HG03378 (cell line): ENCODE data around the gene ARL2BP.

ENCODE experiments used
- ATAC-seq: cut with Tn5 transposase; IDR thresholded peaks from one replicate; pipeline ENCODE4 v1.9.1; 2021; ENCODE audit warnings: mild to moderate bottlenecking, moderate library complexity; ENCODE audit not compliant: unreplicated experiment

Gene ARL2BP

GRCh38 chr16:57281791-57282190, 36.7 kb downstream of the ARL2BP start:
- ATAC-seq, result no peak

DNA sequence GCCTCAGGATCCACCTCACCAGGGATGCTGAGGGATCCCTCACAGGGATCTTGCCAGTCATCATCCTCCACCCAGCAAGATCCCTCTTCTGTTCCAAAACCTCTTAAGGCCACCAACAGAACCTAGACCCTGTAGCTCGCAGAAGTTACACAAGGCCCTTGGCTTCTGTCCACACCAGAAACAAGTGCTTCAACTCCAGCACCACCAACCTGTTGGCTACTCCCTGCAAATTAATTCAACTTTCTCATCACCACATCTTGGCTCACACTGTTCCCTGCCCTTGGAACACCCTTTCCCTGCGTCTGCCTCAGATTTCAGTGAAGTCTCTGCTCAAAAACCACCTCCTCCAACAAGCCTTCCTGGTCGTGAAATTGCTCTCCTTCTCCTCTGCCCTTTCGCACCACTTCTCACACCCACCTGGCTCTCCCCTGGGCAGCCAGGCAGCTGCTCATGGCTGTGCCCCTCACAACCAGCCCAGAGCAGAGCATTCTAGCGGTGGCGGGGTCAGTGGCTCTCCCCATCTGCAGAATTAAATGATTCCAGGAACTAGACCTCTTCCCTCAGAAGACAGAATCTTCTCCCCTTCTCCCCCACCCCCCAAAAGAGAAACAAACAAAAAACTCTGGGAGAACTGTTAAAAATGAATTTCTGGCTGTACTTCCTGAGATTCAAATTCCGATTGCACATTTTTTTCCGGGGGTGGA, 37.6 kb downstream of the ARL2BP start:
- ATAC-seq, result no peak

- no peak for ATAC-seq
Observed at GRCh38 chr16:57283214-57283958, 38.3 kb downstream of the ARL2BP start.

DNA sequence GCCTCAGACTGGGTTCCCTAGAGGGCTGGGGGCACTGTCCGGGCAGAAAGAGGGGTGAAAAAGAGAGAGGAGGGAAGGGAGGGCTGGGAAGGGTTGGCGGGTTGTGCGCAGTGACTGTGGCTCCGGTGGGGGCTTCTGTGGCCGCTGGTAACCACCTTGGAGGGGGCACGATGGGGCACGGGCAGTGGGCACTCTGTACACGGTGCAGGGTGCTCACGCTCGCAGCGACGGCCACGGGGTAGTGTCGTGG, 38.8 kb downstream of the ARL2BP start:
- ATAC-seq, result no peak

- ATAC-seq, result no peak
Observed at GRCh38 chr16:57284209-57284951, 39.3 kb downstream of the ARL2BP start, which contains the start of gene PLLP. PLLP (minus strand) TSS chr16:57284672; CDS start chr16:57284540, 132 bp downstream.

DNA sequence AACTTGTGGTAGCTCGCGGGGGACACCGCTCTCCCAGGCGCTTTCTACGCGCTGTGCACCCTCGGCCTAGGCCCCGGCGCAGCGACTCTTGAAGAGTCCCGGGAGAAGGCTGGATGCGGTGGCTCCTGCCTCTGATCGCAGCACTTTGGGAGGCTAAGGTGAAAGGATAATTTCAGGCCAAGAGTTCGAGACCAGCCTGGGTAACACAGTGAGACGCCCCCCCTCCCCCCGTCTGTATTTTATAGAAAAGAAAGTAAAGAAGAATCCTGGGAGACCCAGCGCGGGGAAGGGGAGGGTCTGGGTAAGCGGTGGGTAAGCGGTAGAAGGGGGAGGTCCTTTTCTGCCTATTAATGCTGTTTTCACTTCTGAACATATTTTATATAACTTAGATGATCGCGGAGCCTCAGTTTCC, 39.9 kb downstream of the ARL2BP start:
- no peak for ATAC-seq

DNA sequence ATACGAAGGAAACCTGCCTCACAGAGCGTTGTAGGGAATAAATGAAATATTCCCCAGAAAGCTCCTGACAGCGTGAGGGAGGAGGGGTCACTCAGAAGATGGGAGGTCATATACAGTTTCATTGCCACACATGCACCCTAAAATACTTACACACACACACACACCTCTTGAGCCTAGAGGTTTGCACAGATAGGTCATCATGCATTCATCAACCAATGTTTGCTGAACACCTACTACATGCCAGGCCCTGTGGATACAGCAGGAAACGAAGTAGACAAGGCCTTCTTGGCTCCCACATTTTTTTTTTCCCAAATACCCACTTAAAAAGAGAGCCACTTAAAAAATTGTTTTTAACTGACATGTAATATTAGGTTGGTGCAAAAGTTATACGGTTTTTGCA, 40.3 kb downstream of the ARL2BP start:
- ATAC-seq, result no peak

DNA sequence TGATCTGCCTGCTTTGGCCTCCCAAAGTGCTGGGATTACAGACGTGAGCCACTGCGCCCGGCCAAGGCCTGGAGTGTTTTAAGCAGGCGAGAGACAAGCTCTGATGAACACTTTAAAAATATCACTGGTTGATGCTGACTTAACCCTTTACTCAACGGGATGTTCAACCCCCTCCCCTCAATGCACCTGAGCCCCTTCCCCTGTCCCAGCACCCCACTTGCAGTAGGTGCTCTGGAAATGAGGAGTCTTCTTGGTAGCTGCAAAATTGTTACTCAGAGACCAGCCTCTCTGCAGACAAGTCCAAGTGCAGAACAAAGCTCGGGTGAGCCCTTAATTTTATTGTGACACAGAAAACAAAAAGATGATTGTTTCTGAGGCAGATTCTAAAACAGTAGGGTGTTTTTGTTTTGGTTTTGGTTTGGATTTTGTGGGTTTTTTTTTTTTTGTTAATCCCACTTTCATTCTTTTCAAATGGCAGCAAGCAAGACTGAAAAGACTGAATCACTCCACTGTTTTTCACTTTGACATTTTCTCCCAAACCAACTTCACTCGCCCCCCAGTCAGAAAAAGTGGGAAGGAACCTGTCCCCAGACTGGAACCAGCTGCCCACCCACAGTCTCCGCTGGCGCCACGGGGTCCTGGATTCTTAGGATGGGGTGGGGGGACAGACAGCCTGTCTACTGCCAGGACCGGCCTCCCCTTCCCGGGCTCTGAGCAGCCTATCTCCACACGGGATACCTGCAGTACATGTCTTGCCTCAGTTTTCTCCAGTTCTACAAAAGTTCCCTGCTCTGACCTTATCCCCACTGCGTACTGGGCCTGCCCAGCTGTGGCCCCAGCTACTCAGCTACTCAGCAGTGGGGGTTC, 44.6 kb downstream of the ARL2BP start:
- no peak for ATAC-seq

DNA sequence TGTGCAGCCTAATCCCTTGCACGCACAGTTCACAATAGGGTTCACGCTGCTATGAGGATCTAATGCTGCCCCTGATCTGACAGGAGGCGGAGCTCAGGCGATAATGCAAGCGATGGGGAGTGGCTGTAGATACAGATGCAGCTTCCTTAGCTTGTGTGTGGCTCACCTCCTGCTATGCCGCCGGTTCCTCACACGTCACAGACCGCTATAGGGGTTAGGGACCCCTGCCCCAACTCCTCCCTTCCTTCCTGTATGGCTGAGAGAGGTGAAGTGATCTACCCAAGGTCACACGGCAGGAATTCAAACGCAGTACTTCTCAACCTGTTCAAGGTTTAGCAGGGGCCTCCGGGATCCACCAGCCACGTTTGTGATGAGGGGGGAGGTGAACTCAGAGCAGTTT, 52.8 kb downstream of the ARL2BP start:
- ATAC-seq, result no peak

- peak; percentile 22 for ATAC-seq
Observed at GRCh38 chr16:57299009-57299718, 54.1 kb downstream of the ARL2BP start.

- ATAC-seq, result peak; percentile 43
Observed at GRCh38 chr16:57299719-57300386, 54.8 kb downstream of the ARL2BP start.

DNA sequence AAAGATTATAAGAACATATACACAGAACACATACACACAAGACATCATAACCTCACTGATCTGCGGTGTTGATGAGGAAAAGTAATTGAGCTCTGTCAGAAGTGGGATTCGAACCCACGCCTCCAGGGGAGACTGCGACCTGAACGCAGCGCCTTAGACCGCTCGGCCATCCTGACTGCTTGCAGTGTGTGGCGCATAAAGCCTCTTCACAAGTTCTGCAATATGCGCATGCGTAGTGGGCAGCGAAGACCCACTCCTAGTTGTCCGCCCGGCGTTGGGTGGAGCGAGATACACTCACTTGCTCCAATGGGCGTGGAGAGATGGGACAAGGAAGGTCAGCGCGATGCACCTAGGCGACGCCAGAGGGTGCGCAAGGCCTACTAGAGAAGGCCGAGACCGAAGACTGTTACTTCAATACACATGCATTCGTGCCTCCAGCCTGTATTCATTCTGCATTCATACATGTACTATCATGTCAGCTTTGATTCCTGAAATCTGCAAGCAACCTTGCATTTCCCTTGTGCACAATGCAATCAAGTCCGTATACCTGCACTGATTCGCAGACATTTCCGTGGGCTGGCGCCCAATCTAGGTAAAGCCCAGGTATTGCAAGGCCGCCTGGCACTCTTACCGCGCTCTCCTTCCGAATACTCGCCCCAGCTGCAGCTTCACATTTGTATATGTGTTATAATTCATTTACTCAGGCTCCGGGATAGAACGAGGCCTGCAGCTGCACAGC, 55.5 kb downstream of the ARL2BP start:
- ATAC-seq, result peak; percentile 87

DNA sequence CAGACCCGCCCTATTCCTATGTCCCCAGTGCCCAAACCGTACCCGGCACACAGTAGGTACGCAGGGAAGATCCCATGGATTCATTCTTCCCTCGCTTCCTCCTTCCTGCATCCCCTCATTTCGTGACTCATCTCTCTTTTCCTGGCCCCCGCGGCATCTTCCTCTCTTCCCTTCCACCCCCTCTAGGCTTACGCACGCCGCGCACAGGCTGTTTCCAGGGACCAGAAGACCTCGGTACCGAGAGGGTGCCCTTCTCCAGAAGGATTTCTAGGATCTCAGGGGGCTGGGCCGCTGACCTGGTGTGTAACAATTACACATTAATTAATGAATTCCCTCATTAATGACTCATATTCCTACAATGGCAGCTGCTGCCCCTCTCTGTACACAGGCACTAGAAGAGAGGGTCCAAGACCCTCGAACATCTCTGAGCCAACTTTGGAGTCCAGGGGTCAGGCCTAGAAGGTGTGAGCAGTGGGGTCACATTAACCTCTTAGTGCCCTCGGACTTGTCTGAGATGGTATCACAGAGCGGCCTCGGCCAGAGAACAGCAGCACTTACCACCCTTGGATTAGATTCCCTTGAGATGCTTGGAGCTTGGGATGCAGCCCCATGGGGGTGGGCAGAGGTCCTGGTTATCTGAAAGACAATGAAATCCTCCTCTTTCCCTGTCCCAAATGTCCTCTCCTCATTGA, 56.2 kb downstream of the ARL2BP start:
- no peak for ATAC-seq
